ENCODE data around the gene PLEKHM3. TPM values are rescaled to one million over a fixed set of nuclear protein-coding genes. Genes with fewer than 3 reads are reported as not detected.

PLEKHM3 gene
- total RNA-seq, 1 experiment from 2014 or later = 9.3 TPM

GRCh38 chr2:207897541-207898353 lies 127.6 kb downstream of the PLEKHM3 start:
- Mint-ChIP-seq H3K9me3 (ENCODE audit: unreplicated experiment) (no peaks in the 10 kb centered on the region), H3K27me3 (ENCODE audit: insufficient read depth, unreplicated experiment) (no peaks in the 10 kb centered on the region), H3K27ac (ENCODE audit: unreplicated experiment) (peak overlapping the region; percentile 36), H3K4me3 (ENCODE audit: unreplicated experiment) (no peak overlapping the region), H3K36me3 (ENCODE audit: insufficient read depth, unreplicated experiment) (no peaks in the 10 kb centered on the region), H3K4me1 (ENCODE audit: low read depth, unreplicated experiment) (peaks cover 14% of the 10 kb centered on the region)
- ChIA-PET POLR2A (no interaction called here), CTCF (interaction anchor here (0.5 to 1.8 kb wide), 13 partner anchors 13 to 150 kb away, joined by 3 to 10 read pairs (median 4); partner anchors contain the start of gene FZD5)
- intact Hi-C loops (cut with micrococcal nuclease; ENCODE audit: unreplicated experiment) = loop anchor here (1.0 to 5.0 kb wide), 6 partner anchors 27 to 151 kb away; no protein-coding TSS in a partner anchor
- H3K4me3 ChIP-seq (ENCODE audit: low read depth, low read length) = no peak overlapping the region
- H3K27me3 ChIP-seq (replicated peaks; ENCODE audit: control insufficient read depth, insufficient read depth, low read length) = no peaks in the 10 kb centered on the region
- BruUV-seq (replicated peaks) = no TSS peak
- H3K36me3 ChIP-seq (ENCODE audit: control insufficient read depth, insufficient read depth, low read length) = no peaks in the 10 kb centered on the region
- DNase-seq = peak; percentile 56 to 72
- TF ChIP-seq, protein P1, sequence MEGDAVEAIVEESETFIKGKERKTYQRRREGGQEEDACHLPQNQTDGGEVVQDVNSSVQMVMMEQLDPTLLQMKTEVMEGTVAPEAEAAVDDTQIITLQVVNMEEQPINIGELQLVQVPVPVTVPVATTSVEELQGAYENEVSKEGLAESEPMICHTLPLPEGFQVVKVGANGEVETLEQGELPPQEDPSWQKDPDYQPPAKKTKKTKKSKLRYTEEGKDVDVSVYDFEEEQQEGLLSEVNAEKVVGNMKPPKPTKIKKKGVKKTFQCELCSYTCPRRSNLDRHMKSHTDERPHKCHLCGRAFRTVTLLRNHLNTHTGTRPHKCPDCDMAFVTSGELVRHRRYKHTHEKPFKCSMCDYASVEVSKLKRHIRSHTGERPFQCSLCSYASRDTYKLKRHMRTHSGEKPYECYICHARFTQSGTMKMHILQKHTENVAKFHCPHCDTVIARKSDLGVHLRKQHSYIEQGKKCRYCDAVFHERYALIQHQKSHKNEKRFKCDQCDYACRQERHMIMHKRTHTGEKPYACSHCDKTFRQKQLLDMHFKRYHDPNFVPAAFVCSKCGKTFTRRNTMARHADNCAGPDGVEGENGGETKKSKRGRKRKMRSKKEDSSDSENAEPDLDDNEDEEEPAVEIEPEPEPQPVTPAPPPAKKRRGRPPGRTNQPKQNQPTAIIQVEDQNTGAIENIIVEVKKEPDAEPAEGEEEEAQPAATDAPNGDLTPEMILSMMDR (IDR thresholded peaks at IDR 0.05; ENCODE audit: insufficient read depth in 1 of 2, low read depth in 1 of 2, low read length in 1 of 2, severe bottlenecking in 1 of 2, unreplicated experiment in 1 of 2) = no peak
- H3K9me3 ChIP-seq = no peaks in the 10 kb centered on the region
- H3K4me1 ChIP-seq = peaks cover 35% of the 10 kb centered on the region

DNA sequence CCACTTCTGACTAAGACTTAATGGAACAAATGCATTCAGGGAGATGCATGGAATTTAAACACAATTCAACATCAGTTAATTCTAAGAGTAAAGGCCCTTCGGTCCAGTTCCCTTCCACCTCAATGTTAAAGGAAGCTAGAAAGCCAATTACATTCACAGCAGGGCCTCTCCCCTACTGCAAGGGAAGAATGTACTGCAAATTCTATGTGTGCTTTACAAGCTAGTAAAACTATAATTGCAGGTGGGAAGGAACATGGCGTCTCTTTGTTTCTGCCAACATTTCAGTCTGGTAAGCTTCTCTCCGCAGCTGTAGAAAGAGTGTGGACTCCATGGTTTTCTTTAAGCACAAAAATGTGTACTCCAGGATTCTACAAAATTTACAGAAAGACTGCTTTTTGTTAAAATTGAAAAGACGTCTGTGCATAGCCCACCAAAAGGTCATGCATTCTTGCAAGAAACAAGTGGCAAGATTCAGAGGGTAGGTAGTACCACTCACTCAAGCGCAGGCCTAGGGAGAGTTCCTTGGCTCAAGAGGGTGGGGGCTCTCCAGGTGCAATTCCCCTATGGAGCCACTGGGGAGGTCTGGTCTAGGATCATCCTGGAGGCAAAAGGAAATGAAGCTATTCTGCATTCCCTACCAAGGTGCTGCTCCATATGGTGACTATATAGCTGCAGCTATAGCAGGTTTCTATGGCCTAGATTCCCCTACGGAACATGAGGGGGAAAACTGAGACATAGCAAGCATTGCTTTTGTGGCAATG lies 128.6 kb downstream of the PLEKHM3 start:
- Mint-ChIP-seq H3K27ac (ENCODE audit: unreplicated experiment) (no peak overlapping the region), H3K9me3 (ENCODE audit: unreplicated experiment) (no peaks in the 10 kb centered on the region), H3K36me3 (ENCODE audit: insufficient read depth, unreplicated experiment) (no peaks in the 10 kb centered on the region), H3K27me3 (ENCODE audit: insufficient read depth, unreplicated experiment) (no peaks in the 10 kb centered on the region), H3K4me1 (ENCODE audit: low read depth, unreplicated experiment) (peaks cover 20% of the 10 kb centered on the region), H3K4me3 (ENCODE audit: unreplicated experiment) (no peak overlapping the region)
- intact Hi-C loops (cut with micrococcal nuclease; ENCODE audit: unreplicated experiment) = loop anchor here (1.0 to 5.0 kb wide), 6 partner anchors 26 to 150 kb away; no protein-coding TSS in a partner anchor
- H3K9me3 ChIP-seq = no peaks in the 10 kb centered on the region
- H3K36me3 ChIP-seq (ENCODE audit: control insufficient read depth, insufficient read depth, low read length) = no peaks in the 10 kb centered on the region
- no peaks in the 10 kb centered on the region for H3K27me3 ChIP-seq (replicated peaks; ENCODE audit: control insufficient read depth, insufficient read depth, low read length)
- no TSS peak for BruUV-seq (replicated peaks)
- peaks cover 35% of the 10 kb centered on the region for H3K4me1 ChIP-seq
- ChIA-PET POLR2A (no interaction called here), CTCF (interaction anchor here (0.6 to 1.8 kb wide), 10 partner anchors 12 to 149 kb away, joined by 3 to 10 read pairs (median 4); partner anchors contain the start of gene FZD5)
- H3K4me3 ChIP-seq (ENCODE audit: low read depth, low read length) = no peak overlapping the region
- DNase-seq = peak; percentile 42 to 52
- TF ChIP-seq, protein P1 (IDR thresholded peaks at IDR 0.05; ENCODE audit: insufficient read depth in 1 of 2, low read depth in 1 of 2, low read length in 1 of 2, severe bottlenecking in 1 of 2, unreplicated experiment in 1 of 2) = peak; percentile 39 to 44

- intact Hi-C loops (cut with micrococcal nuclease; ENCODE audit: unreplicated experiment) = loop anchor here (5.0 kb wide), 2 partner anchors 57 to 77 kb away; no protein-coding TSS in a partner anchor
- CTCF ChIA-PET = interaction anchor here (1.0 kb wide), 1 partner anchor 145 kb away, joined by 3 read pairs; no protein-coding TSS in a partner anchor
Observed at GRCh38 chr2:207895274-207895860, 130.0 kb downstream of the PLEKHM3 start.

More at GRCh38 chr2:207895274-207895860, 130.0 kb downstream of the PLEKHM3 start:
- Mint-ChIP-seq H3K36me3 (ENCODE audit: insufficient read depth, unreplicated experiment) (no peaks in the 10 kb centered on the region), H3K27me3 (ENCODE audit: insufficient read depth, unreplicated experiment) (no peaks in the 10 kb centered on the region), H3K9me3 (ENCODE audit: unreplicated experiment) (no peaks in the 10 kb centered on the region), H3K27ac (ENCODE audit: unreplicated experiment) (no peak overlapping the region), H3K4me3 (ENCODE audit: unreplicated experiment) (no peak overlapping the region), H3K4me1 (ENCODE audit: low read depth, unreplicated experiment) (peaks cover 20% of the 10 kb centered on the region)
- POLR2A ChIA-PET = interaction anchor here (1.0 kb wide), 1 partner anchor 9 kb away, joined by 3 read pairs; no protein-coding TSS in a partner anchor
- peaks cover 35% of the 10 kb centered on the region for H3K4me1 ChIP-seq
- DNase-seq = no peak
- H3K9me3 ChIP-seq = no peaks in the 10 kb centered on the region
- no peak overlapping the region for H3K4me3 ChIP-seq (ENCODE audit: low read depth, low read length)
- TF ChIP-seq, protein P1 (IDR thresholded peaks at IDR 0.05; ENCODE audit: insufficient read depth in 1 of 2, low read depth in 1 of 2, low read length in 1 of 2, severe bottlenecking in 1 of 2, unreplicated experiment in 1 of 2) = no peak
- H3K36me3 ChIP-seq (ENCODE audit: control insufficient read depth, insufficient read depth, low read length) = no peaks in the 10 kb centered on the region
- no peaks in the 10 kb centered on the region for H3K27me3 ChIP-seq (replicated peaks; ENCODE audit: control insufficient read depth, insufficient read depth, low read length)
- BruUV-seq (replicated peaks) = no TSS peak
